ENCODE results near the gene ADAR. TPM values are rescaled to one million over a fixed set of nuclear protein-coding genes. Genes with fewer than 3 reads are reported as not detected.

Gene ADAR
- total RNA-seq, 2 experiments from 2014 or later = 325 to 338 TPM

GRCh38 chr1:154589780-154590179, 18.2 kb downstream of the ADAR start:
- Mint-ChIP-seq H3K9me3 (no peaks in the 10 kb centered on the region), H3K27ac (no peak overlapping the region), H3K27me3 (no peaks in the 10 kb centered on the region), H3K36me3 (peaks cover 47% of the 10 kb centered on the region), H3K4me3 (no peak overlapping the region), H3K4me1 (peaks cover 8% of the 10 kb centered on the region)
- POLR2A ChIA-PET = interaction anchor here (0.7 kb wide), 1 partner anchor 17 kb away, joined by 3 read pairs; no protein-coding TSS in a partner anchor
- ATAC-seq (ENCODE audit: low read depth) (no peak), DNase-seq (no peak)

- POLR2A ChIA-PET = no interaction called here
- DNase-seq = no peak
- Mint-ChIP-seq H3K27me3 (no peaks in the 10 kb centered on the region), H3K4me3 (no peak overlapping the region), H3K36me3 (peaks cover 37% of the 10 kb centered on the region), H3K27ac (no peak overlapping the region), H3K9me3 (no peaks in the 10 kb centered on the region), H3K4me1 (peaks cover 2% of the 10 kb centered on the region)
- no peak for ATAC-seq (ENCODE audit: low read depth)
Observed at GRCh38 chr1:154586641-154587040, 21.3 kb downstream of the ADAR start.

GRCh38 chr1:154586231-154586630, 21.8 kb downstream of the ADAR start:
- DNase-seq (no peak), ATAC-seq (ENCODE audit: low read depth) (peak; percentile 23)
- Mint-ChIP-seq H3K36me3 (peaks cover 35% of the 10 kb centered on the region), H3K4me1 (peaks cover 2% of the 10 kb centered on the region), H3K27me3 (no peaks in the 10 kb centered on the region), H3K9me3 (no peaks in the 10 kb centered on the region), H3K4me3 (no peak overlapping the region), H3K27ac (no peak overlapping the region)
- POLR2A ChIA-PET = no interaction called here

GRCh38 chr1:154584267-154584994, 23.6 kb downstream of the ADAR start:
- Mint-ChIP-seq H3K27ac (peak overlapping the region; percentile 19), H3K27me3 (no peaks in the 10 kb centered on the region), H3K4me3 (no peak overlapping the region), H3K4me1 (peaks cover 2% of the 10 kb centered on the region), H3K36me3 (peaks cover 38% of the 10 kb centered on the region), H3K9me3 (no peaks in the 10 kb centered on the region)
- POLR2A ChIA-PET = no interaction called here
- no peak for DNase-seq
- ATAC-seq (ENCODE audit: low read depth) = no peak

GRCh38 chr1:154583773-154584172, 24.2 kb downstream of the ADAR start:
- H3K27me3 Mint-ChIP-seq = no peaks in the 10 kb centered on the region
- H3K4me1 Mint-ChIP-seq = peaks cover 2% of the 10 kb centered on the region
- H3K27ac Mint-ChIP-seq = peak overlapping the region; percentile 19
- DNase-seq (no peak), ATAC-seq (ENCODE audit: low read depth) (no peak)
- H3K36me3 Mint-ChIP-seq = peaks cover 36% of the 10 kb centered on the region
- no peaks in the 10 kb centered on the region for H3K9me3 Mint-ChIP-seq
- POLR2A ChIA-PET = no interaction called here
- H3K4me3 Mint-ChIP-seq = no peak overlapping the region

GRCh38 chr1:154582885-154583284, 25.1 kb downstream of the ADAR start:
- no peak for ATAC-seq (ENCODE audit: low read depth)
- Mint-ChIP-seq H3K9me3 (no peaks in the 10 kb centered on the region), H3K27me3 (no peaks in the 10 kb centered on the region), H3K4me1 (peaks cover 2% of the 10 kb centered on the region), H3K27ac (no peak overlapping the region), H3K36me3 (peaks cover 33% of the 10 kb centered on the region), H3K4me3 (no peak overlapping the region)
- POLR2A ChIA-PET = no interaction called here
- DNase-seq = no peak

GRCh38 chr1:154581766-154582165, 26.2 kb downstream of the ADAR start:
- no peak for ATAC-seq (ENCODE audit: low read depth)
- Mint-ChIP-seq H3K4me1 (peaks cover 2% of the 10 kb centered on the region), H3K27me3 (no peaks in the 10 kb centered on the region), H3K9me3 (no peaks in the 10 kb centered on the region), H3K4me3 (no peak overlapping the region), H3K36me3 (peaks cover 25% of the 10 kb centered on the region), H3K27ac (no peak overlapping the region)
- POLR2A ChIA-PET = no interaction called here
- no peak for DNase-seq

GRCh38 chr1:154579374-154579773, 28.6 kb downstream of the ADAR start:
- ATAC-seq (ENCODE audit: low read depth) = no peak
- Mint-ChIP-seq H3K4me3 (no peak overlapping the region), H3K27me3 (no peaks in the 10 kb centered on the region), H3K36me3 (peaks cover 18% of the 10 kb centered on the region), H3K9me3 (no peaks in the 10 kb centered on the region), H3K4me1 (peaks cover 2% of the 10 kb centered on the region), H3K27ac (no peak overlapping the region)
- POLR2A ChIA-PET = interaction anchor here (1.3 kb wide), 1 partner anchor 12 kb away, joined by 3 read pairs; no protein-coding TSS in a partner anchor
- DNase-seq = no peak

- H3K4me3 Mint-ChIP-seq = no peak overlapping the region
- POLR2A ChIA-PET = interaction anchor here (0.5 to 1.3 kb wide), 4 partner anchors 10 to 67 kb away, joined by 3 read pairs; partner anchors contain the start of gene CHRNB2
- no peaks in the 10 kb centered on the region for H3K9me3 Mint-ChIP-seq
- DNase-seq (no peak), ATAC-seq (ENCODE audit: low read depth) (no peak)
- peaks cover 2% of the 10 kb centered on the region for H3K4me1 Mint-ChIP-seq
- peaks cover 16% of the 10 kb centered on the region for H3K36me3 Mint-ChIP-seq
- no peaks in the 10 kb centered on the region for H3K27me3 Mint-ChIP-seq
- H3K27ac Mint-ChIP-seq = no peak overlapping the region
Observed at GRCh38 chr1:154578058-154578418, 29.9 kb downstream of the ADAR start.

GRCh38 chr1:154577346-154578057, 30.5 kb downstream of the ADAR start:
- H3K4me3 Mint-ChIP-seq = no peak overlapping the region
- H3K27ac Mint-ChIP-seq = no peak overlapping the region
- no peaks in the 10 kb centered on the region for H3K9me3 Mint-ChIP-seq
- ATAC-seq (ENCODE audit: low read depth) (no peak), DNase-seq (no peak)
- peaks cover 2% of the 10 kb centered on the region for H3K4me1 Mint-ChIP-seq
- H3K27me3 Mint-ChIP-seq = no peaks in the 10 kb centered on the region
- POLR2A ChIA-PET = interaction anchor here (0.5 to 1.3 kb wide), 4 partner anchors 8 to 68 kb away, joined by 3 read pairs; partner anchors contain the start of gene CHRNB2
- H3K36me3 Mint-ChIP-seq = peaks cover 16% of the 10 kb centered on the region

- H3K36me3 Mint-ChIP-seq = peaks cover 11% of the 10 kb centered on the region
- H3K4me3 Mint-ChIP-seq = no peak overlapping the region
- H3K27ac Mint-ChIP-seq = no peak overlapping the region
- H3K27me3 Mint-ChIP-seq = no peaks in the 10 kb centered on the region
- POLR2A ChIA-PET = interaction anchor here (1.2 to 1.3 kb wide), 2 partner anchors 7 to 9 kb away, joined by 3 to 5 read pairs; partner anchors contain the start of gene CHRNB2
- H3K4me1 Mint-ChIP-seq = peaks cover 2% of the 10 kb centered on the region
- DNase-seq (no peak), ATAC-seq (ENCODE audit: low read depth) (no peak)
- H3K9me3 Mint-ChIP-seq = no peaks in the 10 kb centered on the region
Observed at GRCh38 chr1:154575951-154576566, 31.9 kb downstream of the ADAR start.

GRCh38 chr1:154575147-154575927, 32.6 kb downstream of the ADAR start:
- POLR2A ChIA-PET = interaction anchor here (1.2 kb wide), 1 partner anchor 8 kb away, joined by 5 read pairs; the partner anchor contains the start of gene CHRNB2
- Mint-ChIP-seq H3K27ac (peak overlapping the region; percentile 3), H3K9me3 (no peaks in the 10 kb centered on the region), H3K4me1 (peaks cover 2% of the 10 kb centered on the region), H3K36me3 (peaks cover 9% of the 10 kb centered on the region), H3K27me3 (no peaks in the 10 kb centered on the region), H3K4me3 (no peak overlapping the region)
- peak; percentile 12 for ATAC-seq (ENCODE audit: low read depth)
- no peak for DNase-seq

GRCh38 chr1:154574716-154575115, 33.3 kb downstream of the ADAR start:
- DNase-seq (no peak), ATAC-seq (ENCODE audit: low read depth) (no peak)
- Mint-ChIP-seq H3K4me3 (no peak overlapping the region), H3K27me3 (peaks cover 4% of the 10 kb centered on the region), H3K4me1 (peaks cover 2% of the 10 kb centered on the region), H3K9me3 (no peaks in the 10 kb centered on the region), H3K36me3 (peaks cover 6% of the 10 kb centered on the region), H3K27ac (peak overlapping the region; percentile 3)
- POLR2A ChIA-PET = no interaction called here

Measured in activated naive CD8-positive, alpha-beta T cell treated with anti-CD3 and anti-CD28 coated beads, Interleukin-2, amount 10 ng/mL, durations not matched to agents 7 days and 5 days (primary cell).